GM23338 (cell line): ENCODE data around the gene KHDC3L.

Experiments used
- CREB1 ChIP-seq: fragments of 250-450 bp; sonication (Bioruptor Pico); IDR thresholded peaks from 2 replicates; pipeline ENCODE4 v1.5.0; 2020; ENCODE audit warnings: low read depth, mild to moderate bottlenecking, moderate library complexity
- CTCF ChIP-seq, 2 experiments: fragments of 200-600 bp in 1 of 2; sonication (generic) in 1 of 2; conservative IDR thresholded peaks; 2 replicates each; pipeline versions ENCODE4 v1.5.1 to v1.6.1; 2016 to 2017; ENCODE audit warnings: antibody characterized with exemption in 2 of 2, low read depth in 2 of 2, mild to moderate bottlenecking in 2 of 2, moderate library complexity in 1 of 2
- EZH2 ChIP-seq: fragments of 200-600 bp; sonication (generic); IDR thresholded peaks from one replicate; pipeline ENCODE4 v1.8.0; 2017; ENCODE audit warnings: antibody characterized with exemption, mild to moderate bottlenecking, low read depth; ENCODE audit not compliant: unreplicated experiment
- EZH2phosphoT487 ChIP-seq: fragments of 200-600 bp; sonication (generic); IDR thresholded peaks from one replicate; pipeline ENCODE4 v1.8.1; 2018; ENCODE audit warnings: antibody characterized with exemption; ENCODE audit not compliant: unreplicated experiment
- JUNB ChIP-seq: IDR thresholded peaks from one replicate; pipeline ENCODE4 v1.6.1; 2016; ENCODE audit warnings: antibody characterized with exemption; ENCODE audit not compliant: unreplicated experiment
- POLR2AphosphoS5 ChIP-seq: IDR thresholded peaks from 2 replicates; pipeline ENCODE4 v1.6.1; 2016; ENCODE audit warnings: antibody characterized with exemption, low read depth
- ZNF331 ChIP-seq: fragments of 250-450 bp; sonication (Bioruptor Pico); IDR thresholded peaks from 2 replicates; pipeline ENCODE4 v1.5.0; 2020; ENCODE audit warnings: low read depth, mild to moderate bottlenecking, moderate library complexity
- ZNF462 ChIP-seq: fragments of 250-450 bp; sonication (Bioruptor Pico); IDR thresholded peaks from 2 replicates; pipeline ENCODE4 v1.5.0; 2020; ENCODE audit warnings: mild to moderate bottlenecking, moderate library complexity
- TF ChIP-seq, protein P1 (sequence below): IDR thresholded peaks from one replicate; pipeline ENCODE4 v1.6.1; 2018; ENCODE audit warnings: antibody characterized with exemption; ENCODE audit not compliant: unreplicated experiment

- TF ChIP-seq CTCF (conservative IDR thresholded peaks at IDR 0.05; ENCODE audit: low read depth in 2 of 2) (no peak), POLR2AphosphoS5 (no peak), EZH2 (no peak), EZH2phosphoT487 (no peak), JUNB (no peak), ZNF462 (CRISPR knock-in tag) (no peak), CREB1 (CRISPR knock-in tag) (no peak), ZNF331 (CRISPR knock-in tag) (no peak)
- TF ChIP-seq, protein P1, sequence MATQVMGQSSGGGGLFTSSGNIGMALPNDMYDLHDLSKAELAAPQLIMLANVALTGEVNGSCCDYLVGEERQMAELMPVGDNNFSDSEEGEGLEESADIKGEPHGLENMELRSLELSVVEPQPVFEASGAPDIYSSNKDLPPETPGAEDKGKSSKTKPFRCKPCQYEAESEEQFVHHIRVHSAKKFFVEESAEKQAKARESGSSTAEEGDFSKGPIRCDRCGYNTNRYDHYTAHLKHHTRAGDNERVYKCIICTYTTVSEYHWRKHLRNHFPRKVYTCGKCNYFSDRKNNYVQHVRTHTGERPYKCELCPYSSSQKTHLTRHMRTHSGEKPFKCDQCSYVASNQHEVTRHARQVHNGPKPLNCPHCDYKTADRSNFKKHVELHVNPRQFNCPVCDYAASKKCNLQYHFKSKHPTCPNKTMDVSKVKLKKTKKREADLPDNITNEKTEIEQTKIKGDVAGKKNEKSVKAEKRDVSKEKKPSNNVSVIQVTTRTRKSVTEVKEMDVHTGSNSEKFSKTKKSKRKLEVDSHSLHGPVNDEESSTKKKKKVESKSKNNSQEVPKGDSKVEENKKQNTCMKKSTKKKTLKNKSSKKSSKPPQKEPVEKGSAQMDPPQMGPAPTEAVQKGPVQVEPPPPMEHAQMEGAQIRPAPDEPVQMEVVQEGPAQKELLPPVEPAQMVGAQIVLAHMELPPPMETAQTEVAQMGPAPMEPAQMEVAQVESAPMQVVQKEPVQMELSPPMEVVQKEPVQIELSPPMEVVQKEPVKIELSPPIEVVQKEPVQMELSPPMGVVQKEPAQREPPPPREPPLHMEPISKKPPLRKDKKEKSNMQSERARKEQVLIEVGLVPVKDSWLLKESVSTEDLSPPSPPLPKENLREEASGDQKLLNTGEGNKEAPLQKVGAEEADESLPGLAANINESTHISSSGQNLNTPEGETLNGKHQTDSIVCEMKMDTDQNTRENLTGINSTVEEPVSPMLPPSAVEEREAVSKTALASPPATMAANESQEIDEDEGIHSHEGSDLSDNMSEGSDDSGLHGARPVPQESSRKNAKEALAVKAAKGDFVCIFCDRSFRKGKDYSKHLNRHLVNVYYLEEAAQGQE: no peak
Measured at GRCh38 chr6:73340048-73340447, 22.4 kb upstream of the KHDC3L start.
